A673 (cell line): ENCODE results near the gene LCT.

Experiments
- EZH2 ChIP-seq: fragments of 200-600 bp; sonication (generic); IDR thresholded peaks from 2 replicates; pipeline ENCODE4 v1.6.1; 2017; ENCODE audit warnings: borderline replicate concordance, low read depth, mild to moderate bottlenecking, mixed read lengths, antibody characterized with exemption, low read length; ENCODE audit not compliant: poor library complexity, severe bottlenecking
- TF ChIP-seq, protein P1 (sequence below): fragments of 300-800, 200-600 bp; sonication (generic); conservative IDR thresholded peaks from 2 replicates; pipeline ENCODE4 v1.5.1; 2017; ENCODE audit warnings: low read depth, mild to moderate bottlenecking, antibody characterized with exemption, low read length, moderate library complexity, mixed read lengths

DNA sequence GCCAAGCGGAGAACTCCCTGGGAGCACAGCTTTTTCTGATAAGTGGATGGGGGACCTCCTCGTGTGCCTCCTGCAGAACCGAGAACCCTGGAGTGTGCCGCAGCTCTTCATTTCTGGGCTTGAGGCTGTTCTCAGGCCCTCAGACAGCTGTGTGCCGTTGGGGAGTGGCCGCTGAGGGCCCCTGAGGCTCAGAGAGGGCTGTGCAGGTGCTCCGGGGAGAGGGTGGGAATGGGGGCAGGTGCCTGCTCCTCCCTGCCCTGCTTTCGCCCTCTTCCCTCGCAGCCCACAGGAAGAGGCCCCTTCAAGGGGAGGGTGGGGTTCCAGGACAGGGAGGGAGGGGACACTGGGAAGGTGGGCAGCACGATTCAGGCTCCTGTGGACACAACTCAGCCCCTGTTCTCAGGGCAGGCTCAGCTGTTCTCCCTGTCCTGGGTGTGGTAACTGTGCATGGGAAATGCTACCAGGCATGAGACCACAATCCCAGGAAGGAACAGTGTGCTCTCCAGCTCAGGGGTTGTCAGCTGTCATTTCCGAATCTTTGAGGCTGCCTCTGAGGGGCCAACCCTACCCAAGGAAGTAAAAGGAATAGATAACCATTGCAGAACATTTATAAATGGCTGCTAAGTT is 11.3 kb downstream of the LCT start:
- TF ChIP-seq, protein P1, sequence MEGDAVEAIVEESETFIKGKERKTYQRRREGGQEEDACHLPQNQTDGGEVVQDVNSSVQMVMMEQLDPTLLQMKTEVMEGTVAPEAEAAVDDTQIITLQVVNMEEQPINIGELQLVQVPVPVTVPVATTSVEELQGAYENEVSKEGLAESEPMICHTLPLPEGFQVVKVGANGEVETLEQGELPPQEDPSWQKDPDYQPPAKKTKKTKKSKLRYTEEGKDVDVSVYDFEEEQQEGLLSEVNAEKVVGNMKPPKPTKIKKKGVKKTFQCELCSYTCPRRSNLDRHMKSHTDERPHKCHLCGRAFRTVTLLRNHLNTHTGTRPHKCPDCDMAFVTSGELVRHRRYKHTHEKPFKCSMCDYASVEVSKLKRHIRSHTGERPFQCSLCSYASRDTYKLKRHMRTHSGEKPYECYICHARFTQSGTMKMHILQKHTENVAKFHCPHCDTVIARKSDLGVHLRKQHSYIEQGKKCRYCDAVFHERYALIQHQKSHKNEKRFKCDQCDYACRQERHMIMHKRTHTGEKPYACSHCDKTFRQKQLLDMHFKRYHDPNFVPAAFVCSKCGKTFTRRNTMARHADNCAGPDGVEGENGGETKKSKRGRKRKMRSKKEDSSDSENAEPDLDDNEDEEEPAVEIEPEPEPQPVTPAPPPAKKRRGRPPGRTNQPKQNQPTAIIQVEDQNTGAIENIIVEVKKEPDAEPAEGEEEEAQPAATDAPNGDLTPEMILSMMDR = no peak
- no peak for TF ChIP-seq EZH2
